ENCODE measurements around the gene HOMER2. TPM values are rescaled to one million over a fixed set of nuclear protein-coding genes. Genes with fewer than 3 reads are reported as not detected.

HOMER2 gene
- total RNA-seq, 1 donor from 2014 or later, result 9.4 TPM

DNA sequence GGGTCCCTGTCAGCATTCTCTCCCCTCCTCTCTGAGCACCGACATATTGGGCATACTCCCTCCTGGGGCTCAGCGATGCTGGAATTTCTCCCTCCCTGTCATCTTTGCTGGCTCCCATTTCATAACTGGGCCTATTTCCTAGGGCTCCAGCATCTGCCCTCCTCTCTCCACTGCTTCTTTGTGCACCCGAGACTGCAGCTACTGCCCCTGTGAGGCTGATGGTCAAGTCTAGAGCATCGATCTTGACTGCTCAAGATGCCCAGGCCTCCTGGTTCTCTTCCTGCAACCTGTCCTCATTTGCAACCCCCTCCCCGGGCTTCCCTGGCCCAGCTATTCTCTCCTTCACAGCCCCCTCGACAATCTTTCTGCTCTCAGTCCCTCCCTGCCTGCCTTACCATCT, 89.6 kb downstream of the HOMER2 start:
- no peak for DNase-seq (ENCODE audit: low spot score)

DNA sequence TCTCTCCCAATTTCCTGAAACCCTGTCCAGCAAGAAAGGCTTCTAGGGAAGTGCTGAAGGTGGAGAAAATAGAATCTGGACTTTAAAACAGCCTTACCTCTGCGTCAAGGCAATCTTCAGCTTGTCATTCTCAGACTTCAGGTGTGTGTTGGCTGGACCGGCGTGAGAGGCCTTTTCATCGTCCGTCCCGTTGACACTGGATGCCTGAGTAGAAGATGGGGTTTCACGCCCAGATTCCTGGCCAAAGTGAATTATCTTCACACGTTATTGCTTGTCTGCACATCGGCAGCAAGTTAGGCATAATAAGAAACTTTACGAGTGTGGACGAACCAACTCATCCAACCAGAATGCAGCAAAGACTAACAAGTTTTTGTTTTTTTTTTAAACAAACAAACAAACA, 93.6 kb downstream of the HOMER2 start:
- DNase-seq (ENCODE audit: low spot score), result no peak

DNA sequence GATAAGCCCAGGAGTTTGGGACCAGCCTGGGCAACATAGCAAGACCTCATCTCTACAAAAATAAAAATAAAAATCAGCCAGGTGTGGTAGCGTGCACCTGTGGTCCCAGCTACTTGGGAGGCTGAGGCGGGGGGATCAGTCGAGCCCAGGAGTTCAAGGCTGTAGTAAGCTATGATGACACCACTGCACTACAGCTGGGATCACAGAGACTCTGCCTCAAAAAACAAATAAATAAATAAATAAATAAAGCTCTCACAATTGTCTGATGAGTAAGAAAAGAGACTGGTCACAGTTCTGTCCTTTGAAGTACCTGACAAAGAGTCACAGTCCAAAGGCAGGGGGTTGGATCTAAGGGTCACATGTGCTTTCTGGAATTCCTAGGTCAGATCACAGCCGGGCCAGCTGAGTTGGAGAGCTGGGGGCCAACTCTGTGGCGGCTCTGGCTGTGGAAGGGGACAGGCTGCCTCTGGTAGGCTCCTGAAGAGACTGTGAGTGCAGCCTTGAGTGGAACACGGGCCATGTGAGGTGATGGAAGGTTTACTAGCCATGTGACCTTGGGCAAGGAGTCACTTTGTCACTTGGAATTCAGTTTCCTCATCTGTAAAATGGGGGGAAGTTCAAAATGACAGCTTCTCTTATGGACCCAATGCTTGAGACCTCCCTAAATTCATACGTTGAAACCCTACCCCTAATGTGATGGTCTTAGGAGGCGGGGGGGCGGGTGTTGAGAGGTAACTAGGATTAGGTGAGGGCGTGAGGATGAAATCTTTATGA, 95.9 kb downstream of the HOMER2 start:
- no peak for DNase-seq (ENCODE audit: low spot score)

DNA sequence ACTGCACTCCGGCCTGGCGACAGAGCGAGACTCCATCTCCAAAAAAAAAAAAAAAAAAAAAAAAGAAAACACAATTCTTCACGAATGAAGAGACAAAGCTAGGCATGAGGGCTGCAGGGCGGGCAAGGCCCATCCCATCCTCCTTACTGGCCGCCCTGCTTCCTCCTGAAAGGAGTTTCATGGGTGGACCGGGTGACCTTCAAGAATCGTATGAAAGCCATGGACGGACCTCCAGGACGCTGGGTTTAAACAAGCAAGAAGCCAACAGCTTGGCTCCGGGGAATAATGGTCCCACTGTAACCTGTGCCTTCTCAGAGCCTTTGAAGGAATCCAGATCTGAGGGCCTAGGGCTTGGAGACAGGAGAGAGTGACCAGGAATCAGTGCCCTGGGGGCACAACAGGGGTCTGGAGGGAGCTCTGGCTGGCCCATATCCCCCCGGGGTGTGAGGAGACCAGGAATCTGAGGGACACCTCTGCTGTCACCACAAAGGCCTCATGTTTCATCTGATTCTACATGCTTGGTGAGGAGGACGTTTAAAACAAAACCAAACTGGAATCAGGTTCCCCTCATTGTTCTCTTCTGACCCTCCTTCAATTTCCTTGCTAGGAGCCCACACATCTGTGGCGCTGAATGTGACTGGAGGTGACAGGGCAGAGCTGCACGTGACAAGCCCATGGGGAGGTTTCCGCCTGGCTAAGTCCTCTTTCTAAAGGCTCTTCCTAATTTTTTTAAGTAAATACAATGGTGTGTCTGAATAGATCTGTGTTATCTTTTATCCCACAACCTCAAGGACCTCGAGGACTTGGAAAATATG, 97.0 kb downstream of the HOMER2 start:
- no peak for DNase-seq (ENCODE audit: low spot score)

DNA sequence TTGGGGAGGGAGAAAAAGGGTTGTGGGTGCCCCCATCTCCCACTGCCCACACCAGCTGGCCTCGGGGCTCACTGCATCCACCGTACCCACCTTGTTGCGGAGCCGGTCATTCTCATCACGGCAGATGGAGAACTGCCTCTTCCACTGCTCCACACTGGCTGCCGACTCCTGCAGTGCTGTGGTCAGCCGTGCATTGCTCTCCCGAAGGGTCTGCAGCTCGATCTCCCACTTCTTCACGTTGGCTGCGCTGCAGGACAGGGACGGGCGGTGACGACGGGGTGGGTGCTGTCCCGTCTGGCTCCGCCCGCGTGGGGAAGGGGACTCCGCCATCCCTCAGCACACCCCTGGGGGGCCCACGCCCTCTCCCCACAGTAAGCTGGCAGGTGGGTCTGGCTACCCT, 98.0 kb downstream of the HOMER2 start:
- DNase-seq (ENCODE audit: low spot score), result no peak

DNA sequence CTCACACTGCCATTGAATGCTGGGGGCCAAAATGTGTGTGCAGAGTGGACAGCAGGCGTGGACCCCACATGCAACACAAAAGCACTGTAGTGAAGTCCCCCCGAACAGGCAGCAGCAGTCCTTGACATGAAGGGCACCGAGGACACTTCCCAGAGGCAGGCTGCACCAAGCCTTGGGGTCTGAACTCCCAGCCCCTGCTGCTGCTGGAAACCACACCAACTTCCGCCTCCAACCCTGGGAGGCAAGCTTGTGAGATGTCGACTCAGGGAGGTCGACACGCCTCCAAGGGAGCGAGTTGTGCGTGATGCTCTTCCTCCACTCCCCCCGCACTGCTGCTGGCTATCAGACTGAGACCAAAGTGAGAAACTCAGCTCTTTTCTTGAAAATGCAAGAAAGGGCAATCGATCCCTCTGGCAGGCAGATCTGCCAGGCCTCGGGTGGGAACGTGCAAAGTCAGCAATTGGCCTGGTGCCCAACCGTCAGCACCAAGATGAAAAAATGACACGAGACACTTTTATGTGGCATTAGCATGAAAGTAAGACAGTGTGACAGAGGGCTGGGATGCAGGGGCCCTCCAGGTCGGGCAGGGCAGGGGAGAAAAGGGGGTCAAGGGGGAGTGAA, 99.5 kb downstream of the HOMER2 start:
- no peak for DNase-seq (ENCODE audit: low spot score)

DNA sequence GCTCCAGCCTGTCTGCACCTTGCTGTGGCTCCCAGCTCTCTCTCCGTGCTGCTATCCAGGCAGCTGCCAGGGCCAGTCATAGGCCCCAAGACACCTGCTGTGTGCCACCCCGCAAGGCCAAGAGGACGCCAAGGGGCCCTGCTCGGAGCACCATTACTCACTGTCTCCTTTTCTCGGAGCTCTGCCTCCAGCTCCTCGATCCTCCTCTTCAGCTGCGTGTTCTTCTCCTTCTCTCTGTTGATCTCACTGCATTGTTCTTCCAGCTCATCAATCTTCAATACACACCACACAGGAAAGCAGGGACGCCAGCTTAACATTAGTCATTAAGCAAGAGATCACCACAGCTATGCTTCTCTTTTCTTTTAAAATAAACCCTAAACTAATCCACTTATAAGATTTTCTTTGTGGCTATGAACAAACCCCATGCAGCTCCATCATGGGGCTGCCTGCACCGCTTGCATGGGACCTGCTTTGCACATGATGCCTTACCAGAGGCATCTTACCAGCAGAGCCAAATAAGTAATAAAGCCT, 100.5 kb downstream of the HOMER2 start:
- DNase-seq (ENCODE audit: low spot score), result no peak

DNA sequence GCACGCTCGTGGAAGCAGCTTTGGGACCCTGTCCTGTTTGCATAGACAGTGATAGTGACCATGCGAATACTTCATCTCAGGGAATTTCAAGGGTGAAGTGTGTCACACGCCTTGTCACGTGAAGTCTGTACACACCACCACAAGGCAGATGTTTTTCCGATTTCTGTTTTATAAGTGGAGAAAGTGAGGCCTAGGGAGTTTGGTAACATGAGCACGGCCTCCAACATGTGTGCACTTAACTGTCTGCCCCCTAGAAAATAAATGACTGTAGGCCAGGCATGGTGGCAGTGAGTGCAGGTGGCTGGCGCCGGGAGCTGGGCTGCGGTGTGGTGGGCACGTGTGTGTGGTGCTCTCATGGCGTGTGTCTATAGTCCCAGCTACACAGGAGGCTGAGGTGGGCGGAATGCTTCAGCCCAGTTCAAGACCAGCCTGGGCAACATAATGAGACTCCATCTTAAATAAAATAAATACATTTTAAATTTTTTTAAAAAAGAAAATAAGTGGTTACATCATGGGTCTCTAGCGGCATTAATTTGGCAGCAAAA, 101.1 kb downstream of the HOMER2 start:
- no peak for DNase-seq (ENCODE audit: low spot score)

DNA sequence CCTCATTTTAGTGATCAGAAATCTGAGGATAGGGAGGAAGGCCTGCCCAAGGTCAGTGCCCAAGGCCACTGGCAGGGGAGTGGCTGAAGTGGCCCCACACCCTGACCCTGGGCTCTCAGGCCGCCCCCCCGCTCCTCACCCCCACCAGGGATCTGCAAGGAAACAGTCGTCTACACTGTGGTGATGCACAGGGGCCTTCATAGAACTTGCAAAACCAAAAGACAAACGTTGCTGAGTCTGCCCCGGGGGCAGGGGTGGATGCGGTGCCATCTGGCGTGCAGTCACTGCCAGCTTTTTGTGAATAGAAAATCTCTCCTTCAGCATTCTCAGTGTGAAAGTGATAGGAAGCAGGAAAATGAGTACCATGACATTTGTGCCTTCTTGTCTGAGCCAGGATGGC, 101.8 kb downstream of the HOMER2 start:
- no peak for DNase-seq (ENCODE audit: low spot score)

DNA sequence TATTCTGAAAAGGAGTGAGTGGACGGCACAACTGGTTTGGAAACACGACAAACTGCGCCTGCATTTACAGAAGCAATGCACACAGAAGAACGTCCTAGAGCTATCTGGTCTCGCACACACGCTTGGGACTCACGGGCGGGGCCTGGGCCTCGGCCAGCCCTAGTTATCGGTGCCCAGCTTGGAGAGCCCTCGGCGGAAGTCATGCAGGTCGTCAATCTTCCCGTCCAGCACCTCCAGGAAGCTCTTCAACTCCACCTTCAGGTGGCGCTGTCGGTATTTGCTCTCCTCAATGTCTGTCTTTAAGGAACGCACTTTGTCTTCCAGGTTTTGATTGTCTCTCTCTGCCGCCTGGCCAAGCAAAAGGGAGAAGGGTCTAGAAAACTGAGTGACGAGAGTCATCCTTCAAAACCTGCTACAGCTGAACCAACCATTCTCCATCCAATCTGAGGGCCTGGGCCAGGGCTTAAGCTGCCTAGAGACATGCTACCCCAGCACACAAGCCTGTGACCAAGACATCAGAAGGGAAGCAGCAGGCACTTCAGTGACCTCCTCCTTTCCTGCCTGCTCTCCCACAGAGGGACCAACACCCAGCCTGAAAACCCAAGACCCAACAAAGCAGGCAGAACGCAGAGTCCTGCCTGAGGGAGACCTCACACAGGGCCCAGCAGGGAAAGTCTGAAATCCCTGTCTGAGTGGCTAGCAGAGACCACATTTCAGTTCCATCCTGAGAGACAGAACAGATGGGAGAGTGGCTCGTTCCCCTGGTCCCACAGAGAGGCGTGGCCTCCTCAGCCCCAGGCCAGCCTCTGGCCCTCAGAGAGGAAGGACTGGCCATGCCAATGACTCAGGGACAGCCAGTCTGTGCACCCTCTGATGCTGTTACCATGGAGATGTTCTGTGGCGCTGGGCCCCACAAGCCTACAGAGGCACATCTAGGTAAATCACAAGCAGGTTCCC, 102.7 kb downstream of the HOMER2 start:
- DNase-seq (ENCODE audit: low spot score), result peak; percentile 79

DNA sequence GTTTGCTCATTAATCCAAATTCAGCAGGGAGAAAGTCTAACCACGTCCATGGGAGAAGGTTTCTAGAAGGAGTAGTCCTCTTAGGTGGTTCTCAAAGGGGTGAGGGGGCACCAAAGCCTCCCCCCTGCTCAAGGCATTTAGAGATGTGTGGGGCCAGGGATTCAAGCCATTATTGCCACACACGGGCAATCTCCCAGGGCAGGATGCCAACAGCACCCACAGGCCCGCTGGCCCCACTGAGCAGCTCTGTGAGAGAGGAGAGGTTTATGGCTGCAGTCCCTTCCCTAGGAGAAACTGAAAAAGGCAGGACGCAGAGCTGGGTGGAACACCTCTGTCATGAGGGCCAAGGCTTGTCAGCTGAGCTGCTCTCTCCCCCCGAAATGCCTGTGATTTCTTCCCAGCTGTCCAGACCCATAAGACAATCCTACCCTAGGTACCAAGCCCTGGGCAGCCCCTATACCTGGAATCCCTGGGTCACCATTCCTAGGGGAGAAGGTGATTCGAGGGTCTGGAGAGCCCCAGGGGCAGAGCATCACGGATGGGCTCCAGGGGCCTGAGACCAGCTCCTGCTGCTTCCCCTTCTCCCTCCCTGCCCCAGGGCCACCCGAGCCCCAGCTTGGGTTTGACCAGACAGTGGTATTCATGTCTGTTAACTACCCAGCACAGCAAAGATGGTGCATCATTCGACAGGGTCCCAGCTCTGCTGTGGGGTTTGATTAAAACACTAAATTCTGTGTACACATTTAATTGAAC, 104.1 kb downstream of the HOMER2 start:
- no peak for DNase-seq (ENCODE audit: low spot score)

DNA sequence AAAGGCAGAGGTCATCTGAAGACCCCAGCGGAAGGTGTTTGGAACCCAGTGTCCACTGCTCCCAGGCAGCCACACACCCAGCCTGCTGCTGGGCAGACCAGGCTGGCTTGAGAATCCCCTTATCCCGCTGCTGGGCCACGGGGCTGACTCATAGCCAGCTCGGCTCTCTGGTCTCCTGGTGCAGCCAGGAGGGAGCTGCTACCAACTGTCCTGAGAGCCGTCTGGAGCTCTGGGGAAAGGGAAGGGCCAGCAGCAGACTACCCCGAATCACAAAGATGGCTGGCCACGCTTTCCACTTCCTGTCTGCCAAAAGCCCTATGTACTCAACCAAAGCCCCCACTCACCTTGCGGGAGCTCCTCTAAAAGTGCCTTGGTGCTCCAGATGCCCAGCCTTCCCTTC, 104.8 kb downstream of the HOMER2 start:
- no peak for DNase-seq (ENCODE audit: low spot score)

DNA sequence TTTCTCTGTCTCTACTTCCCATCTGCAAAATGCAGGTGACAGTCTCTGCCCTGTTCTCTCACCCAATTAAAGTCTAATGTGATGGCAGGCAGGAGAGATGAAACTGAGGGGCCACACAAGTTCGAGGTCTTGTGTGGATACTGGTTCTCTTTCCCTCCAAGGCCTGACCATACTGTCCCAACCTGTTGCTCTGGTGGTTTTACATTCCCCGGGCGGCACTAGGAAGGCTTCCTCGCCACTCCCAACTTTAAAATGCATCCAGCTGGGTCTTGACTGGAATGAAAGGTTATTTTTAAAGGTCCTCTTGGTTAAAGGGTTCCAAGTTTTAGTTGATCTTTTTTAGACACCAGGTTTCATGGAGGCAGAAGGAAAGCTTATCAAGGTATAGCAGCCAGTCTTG, 105.9 kb downstream of the HOMER2 start:
- DNase-seq (ENCODE audit: low spot score), result no peak

DNA sequence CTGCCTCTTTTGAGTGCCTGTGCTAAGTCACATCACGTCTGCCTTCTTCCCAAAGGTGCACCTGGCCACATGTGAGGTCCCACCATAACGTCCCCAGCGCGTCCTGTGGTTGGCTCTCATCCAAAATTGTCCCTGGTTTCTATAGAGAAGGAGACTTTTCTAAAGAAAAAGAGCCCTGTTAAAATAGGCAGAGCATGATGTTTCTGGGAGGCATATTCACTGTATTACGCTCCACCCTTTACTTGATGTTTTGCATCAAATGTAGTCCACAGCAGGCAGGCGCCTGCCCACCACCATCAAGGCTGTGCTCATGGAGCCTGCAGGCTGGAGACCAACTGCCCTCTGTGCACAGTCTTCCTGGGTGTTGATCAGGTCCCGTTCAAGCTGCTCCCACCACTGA, 106.8 kb downstream of the HOMER2 start:
- no peak for DNase-seq (ENCODE audit: low spot score)

DNA sequence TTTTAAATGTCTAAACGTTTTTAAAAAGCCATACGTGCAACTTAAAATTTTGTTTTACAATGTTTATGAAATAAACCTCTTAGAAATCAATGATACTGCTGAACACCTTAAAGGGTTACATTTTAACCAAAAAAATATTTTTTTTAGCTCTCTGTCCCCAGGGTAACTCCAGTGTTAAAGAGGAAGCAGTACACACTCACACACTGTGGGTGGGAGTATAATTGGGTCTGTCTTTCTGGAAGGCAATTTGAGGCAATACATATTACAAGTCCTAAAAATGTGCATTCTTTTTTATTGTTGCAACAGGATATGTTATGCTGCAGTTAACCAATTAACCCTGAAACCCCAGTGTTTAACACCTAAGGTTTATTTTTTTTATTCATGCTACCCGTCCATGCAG, 109.0 kb downstream of the HOMER2 start:
- DNase-seq (ENCODE audit: low spot score), result no peak

DNA sequence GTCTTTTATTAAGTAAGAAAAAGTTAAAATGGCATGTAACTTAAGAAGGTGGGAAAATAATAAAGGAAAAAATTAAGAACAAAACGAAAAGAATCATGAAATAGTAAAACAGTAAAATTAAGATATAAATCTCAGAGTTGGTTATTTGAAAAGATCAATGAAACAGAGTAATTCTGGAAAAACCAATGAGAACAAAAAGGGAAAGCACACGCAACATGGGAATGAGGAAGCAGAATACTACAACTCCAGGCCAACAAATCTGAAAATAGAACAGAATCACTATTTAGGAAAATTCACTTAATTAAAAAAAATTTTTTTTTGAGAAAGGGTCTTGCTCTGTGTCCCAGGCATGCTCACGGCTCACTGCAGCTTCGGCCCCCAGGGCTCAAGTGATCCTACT, 112.4 kb downstream of the HOMER2 start:
- DNase-seq (ENCODE audit: low spot score), result no peak

DNA sequence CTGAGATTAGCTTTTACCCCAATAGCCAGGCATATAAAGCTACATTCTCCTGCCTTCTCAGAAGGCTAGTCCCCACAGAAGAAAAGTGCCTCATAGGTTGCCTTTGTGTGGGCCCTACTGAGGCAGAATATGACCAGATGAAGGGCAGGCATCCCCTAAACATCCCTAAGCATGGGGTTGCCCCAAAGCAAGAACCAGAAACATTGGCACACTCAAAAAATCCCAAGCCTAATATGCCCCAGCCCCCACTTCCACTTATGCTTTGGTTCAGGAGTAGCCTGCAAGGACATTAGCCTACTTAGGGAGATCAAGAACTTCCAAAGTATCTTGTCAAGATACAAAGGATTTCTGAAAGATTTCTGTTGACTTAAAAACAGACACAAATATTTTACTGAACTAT, 113.4 kb downstream of the HOMER2 start:
- DNase-seq (ENCODE audit: low spot score), result no peak

DNA sequence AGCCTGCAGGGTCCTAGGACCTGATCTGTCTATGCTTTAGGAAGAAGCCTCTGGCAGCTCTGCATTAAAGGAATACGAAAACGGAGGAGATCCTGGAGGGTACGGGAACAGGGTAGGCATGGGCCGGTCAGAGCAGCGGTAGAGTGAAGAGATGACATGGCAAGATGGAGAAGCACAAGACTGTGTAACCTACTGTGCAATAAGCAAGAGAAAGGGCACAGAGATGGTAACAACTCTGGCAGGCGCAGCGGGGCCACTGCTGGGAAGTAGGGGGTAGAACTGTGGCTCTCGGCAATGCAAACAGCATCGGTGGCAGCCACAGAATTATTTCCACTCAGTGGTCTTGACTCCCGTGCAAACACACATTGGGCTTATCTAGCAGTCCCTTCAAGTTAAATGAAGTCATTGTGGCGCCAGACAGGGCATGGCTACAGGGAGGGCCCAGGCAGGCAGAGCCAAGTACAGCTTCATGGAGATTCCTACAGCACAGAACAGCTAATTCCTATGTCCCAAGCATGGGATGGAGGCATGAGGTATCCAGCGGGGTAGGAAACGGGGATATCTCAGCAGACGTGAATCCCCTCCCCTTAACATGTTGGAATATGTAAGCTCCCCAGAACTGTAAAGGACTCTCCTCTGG, 114.3 kb downstream of the HOMER2 start:
- DNase-seq (ENCODE audit: low spot score), result no peak

DNA sequence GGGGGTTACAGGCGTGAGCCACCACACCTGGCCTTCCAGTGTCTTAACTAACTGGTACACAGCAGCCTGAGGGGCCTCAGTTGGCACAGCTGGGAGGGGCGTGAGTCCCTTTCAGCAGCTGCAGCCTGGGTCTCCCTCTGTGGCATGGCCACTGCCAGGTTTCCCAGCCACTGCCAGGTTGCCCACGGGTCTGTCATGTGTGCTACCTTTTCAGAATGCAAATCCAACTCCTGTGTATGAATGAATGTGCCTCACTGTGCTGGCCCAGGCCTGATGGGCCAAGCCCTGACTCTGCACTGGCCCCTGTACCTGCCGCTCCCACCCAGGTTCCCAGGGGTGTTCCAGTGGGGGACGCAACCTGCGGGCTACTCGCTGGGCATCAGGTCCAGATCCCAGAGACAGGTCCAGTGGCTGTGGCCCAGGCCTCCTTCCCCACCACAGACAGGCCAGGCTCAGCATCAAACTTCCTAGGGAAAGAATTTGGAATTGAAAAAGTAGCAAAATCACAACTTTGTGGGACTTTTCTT, 117.1 kb downstream of the HOMER2 start:
- DNase-seq (ENCODE audit: low spot score), result no peak

DNA sequence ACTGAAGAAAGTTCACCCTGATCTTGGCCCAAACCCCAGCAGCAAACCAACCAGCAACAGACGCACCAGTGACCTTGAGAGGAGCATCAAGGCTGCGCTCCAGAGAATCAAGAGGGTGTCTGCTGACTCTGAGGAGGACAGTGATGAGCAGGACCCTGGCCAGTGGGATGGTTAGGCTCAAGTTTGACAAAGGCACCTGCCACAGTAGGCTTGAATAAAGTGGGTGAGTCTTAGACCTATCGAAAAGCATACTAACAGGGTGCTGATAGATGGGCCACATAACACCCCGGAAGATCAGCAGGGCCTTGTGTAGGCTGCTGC, 119.2 kb downstream of the HOMER2 start:
- no peak for DNase-seq (ENCODE audit: low spot score)

All from ureter (tissue), 1 donor.